Omental fat pad (tissue), 4 donors: Measurements from ENCODE around the gene MRGPRD. TPM values are rescaled to one million over a fixed set of nuclear protein-coding genes. Genes with fewer than 3 reads are reported as not detected.

ENCODE experiments used
- ATAC-seq: fragments of 150-250 bp; one replicate; pipeline ENCODE4 v1.9.1; 2016; ENCODE audit warnings: mild to moderate bottlenecking, moderate library complexity; ENCODE audit not compliant: low FRiP score
- DNase-seq: peaks from one replicate; pipeline ENCODE4 v3.0.0-alpha.2; 2019; ENCODE audit warnings: low spot score
- total RNA-seq, 4 donors: library from RNA; depleted of rRNA; stranded (reverse); fragments of >200 nt; gene quantifications; one replicate each; pipeline ENCODE4 v1.1.0, GENCODE V29; 2016
- TF ChIP-seq, protein P1 (sequence below), 3 donors: fragments of 450-650 bp; IDR thresholded peaks; one replicate each; pipeline ENCODE4 v1.5.1; 2016 to 2017; ENCODE audit warnings: antibody characterized with exemption in 3 of 3, mild to moderate bottlenecking in 3 of 3, moderate library complexity in 2 of 3

MRGPRD gene
- total RNA-seq, 4 donors from 2014 or later = not detected

DNA sequence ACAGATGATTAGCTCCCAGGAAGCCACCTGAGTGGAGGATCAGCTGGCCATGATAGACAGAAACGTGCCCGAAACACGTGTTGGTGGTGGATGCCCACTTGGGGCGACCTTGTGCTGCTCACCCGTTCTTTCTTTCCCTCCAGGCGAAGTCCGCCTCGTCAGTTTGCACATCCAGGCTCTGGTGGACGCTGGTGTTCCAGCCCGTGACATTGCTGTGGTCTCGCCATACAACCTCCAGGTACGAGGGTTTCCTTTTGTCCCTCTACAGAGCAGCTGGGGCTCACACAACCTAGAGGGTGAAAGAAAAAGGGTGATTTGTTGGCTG, 46.5 kb downstream of the MRGPRD start:
- ATAC-seq (no peak), DNase-seq (no peak)
- TF ChIP-seq, protein P1, sequence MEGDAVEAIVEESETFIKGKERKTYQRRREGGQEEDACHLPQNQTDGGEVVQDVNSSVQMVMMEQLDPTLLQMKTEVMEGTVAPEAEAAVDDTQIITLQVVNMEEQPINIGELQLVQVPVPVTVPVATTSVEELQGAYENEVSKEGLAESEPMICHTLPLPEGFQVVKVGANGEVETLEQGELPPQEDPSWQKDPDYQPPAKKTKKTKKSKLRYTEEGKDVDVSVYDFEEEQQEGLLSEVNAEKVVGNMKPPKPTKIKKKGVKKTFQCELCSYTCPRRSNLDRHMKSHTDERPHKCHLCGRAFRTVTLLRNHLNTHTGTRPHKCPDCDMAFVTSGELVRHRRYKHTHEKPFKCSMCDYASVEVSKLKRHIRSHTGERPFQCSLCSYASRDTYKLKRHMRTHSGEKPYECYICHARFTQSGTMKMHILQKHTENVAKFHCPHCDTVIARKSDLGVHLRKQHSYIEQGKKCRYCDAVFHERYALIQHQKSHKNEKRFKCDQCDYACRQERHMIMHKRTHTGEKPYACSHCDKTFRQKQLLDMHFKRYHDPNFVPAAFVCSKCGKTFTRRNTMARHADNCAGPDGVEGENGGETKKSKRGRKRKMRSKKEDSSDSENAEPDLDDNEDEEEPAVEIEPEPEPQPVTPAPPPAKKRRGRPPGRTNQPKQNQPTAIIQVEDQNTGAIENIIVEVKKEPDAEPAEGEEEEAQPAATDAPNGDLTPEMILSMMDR (IDR thresholded peaks at IDR 0.05) = no peak

DNA sequence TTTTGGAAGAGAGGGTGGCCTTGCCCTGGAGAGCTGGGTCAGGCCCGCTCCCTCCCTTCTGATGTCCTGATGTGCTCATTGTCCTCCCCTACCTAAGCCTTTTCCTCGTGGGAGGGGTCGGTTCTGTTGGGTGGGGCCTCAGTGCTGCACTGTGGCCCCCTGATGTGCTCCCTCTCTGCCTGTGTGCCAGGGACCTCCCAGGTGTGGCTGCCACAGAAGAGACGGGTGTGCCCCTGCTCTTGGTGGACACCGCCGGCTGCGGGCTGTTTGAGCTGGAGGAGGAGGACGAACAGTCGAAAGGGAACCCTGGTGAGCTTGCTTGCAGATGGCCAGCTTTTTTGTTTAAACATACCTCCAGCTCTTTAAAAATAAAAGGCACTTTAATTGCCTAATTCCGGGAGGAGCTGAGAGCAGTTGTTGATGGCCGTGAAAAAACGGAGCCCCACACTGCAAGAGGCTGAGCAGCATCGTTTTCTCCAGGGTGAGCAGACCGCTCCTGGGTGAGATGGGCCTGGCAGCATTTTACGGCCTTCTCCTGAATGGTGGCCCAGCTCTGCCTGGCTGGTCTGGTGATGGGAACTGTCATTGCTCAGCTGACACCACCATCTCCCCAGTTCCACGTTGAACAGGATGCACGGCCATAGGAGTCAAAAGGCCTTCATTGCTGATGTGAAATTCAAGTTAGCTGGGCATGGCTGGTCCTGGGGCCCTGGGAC, 47.0 kb downstream of the MRGPRD start:
- no peak for DNase-seq
- TF ChIP-seq, protein P1 (IDR thresholded peaks at IDR 0.05) = no peak
- no peak for ATAC-seq

DNA sequence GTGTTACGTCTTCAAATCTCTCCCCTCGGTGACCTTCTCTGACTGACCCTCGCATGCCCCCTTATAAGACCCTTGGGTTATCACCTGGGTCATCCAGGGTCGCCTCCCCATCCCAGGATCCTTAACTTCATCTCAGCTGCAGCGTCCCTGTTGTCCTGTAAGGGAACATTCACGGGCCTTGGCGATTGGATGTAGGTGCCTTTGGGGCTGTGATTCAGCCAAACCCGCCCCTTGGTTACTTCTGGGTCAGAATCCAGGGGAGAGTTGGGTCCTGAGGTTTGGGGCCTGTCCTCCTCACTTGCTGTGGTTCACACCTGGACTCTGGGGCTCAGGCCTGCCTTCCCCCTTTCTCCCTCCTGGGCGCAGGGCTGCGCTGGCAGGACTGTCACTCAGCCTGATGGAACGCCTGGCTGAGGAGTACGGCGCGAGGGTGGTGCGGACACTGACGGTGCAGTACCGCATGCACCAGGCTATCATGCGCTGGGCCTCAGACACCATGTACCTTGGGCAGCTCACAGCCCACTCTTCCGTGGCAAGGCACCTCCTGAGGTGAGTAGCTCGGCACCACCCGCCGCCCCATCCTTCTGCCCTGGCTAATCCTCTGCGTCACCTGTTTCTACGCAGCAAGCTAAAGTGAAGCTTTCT, 47.7 kb downstream of the MRGPRD start:
- TF ChIP-seq, protein P1 (IDR thresholded peaks at IDR 0.05) = no peak
- ATAC-seq (no peak), DNase-seq (no peak)

DNA sequence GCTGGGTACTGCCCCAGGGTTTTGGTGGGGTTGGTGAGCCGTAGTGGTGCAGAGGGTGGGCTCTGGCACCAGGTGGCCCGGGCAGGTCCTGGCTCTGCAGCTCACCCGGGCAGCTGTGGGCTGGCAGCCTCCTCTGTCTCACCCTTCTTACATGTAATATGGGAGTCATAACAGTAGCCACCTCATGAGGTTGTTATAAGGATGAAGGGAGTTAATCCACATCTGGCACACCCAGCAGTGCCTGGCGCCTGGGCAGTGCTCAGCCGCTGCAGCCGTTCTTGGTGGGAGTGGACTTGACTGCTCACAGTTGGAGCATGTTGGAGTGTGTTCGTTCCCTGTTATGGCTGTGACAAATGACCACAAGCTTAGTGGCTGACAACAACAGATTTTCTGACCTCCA, 48.4 kb downstream of the MRGPRD start:
- no peak for ATAC-seq

DNA sequence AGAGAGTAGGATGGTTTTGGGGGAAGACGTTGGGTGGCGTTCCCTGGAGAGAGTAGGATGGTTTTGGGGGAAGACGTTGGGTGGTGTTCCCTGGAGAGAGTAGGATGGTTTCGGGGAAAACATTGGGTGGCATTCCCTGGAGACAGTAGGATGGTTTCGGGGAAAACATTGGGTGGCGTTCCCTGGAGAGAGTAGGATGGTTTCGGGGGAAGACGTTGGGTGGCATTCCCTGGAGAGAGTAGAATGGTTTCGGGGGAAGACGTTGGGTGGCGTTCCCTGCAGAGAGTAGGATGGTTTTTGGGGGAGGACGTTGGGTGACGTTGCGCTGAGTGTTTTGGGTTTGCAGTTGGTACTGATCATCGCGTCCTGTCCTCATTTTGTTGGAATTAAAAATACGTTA, 48.9 kb downstream of the MRGPRD start:
- DNase-seq (no peak), ATAC-seq (no peak)
- TF ChIP-seq, protein P1 (IDR thresholded peaks at IDR 0.05) = no peak

More for the DNA sequence above, 48.4 kb downstream of the MRGPRD start:
- TF ChIP-seq, protein P1 (IDR thresholded peaks at IDR 0.05) = no peak
- no peak for DNase-seq

DNA sequence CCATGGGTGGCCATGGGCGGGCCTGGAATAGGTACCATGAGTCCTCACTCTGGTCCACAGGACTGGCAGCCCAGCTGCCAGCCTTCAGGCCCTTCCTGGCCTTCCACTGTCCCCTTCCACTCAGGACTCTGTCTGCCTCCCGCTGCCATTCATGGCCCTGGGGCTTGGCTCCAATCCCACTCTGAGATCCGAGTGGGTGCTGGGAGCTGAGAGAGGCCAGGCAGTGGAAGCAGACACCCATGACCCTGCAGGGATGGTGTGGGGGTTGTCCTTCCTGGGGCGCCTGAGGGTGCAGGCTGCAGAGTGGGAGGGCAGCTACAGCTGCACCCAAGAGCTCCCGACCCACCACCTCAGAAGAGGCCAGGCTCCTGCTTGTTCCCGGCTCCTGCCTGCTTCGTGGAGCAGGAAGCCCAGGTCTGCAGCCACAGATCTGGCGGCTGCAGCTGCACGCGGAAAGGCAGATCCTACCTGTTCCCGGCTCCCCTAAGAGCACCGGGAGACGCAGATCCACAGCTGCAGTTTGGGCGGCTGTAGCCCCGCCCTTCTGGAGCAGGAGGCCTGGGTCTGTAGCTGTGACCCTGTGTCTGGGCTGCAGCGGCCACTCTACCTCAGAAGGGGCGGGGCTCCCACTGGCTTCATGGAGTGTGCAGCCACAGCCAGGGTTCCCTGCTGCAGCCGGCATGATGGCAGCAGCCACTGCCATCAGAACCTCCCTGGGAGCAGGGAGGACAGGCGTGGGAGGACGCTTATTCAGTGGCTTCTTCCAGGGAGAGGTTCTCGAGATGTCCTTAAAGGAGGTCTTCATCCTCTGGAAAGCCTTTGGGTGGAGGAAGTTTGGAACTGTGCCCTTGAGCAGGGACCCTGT, 49.6 kb downstream of the MRGPRD start:
- ATAC-seq (no peak), DNase-seq (no peak)
- TF ChIP-seq, protein P1 (IDR thresholded peaks at IDR 0.05) = no peak

Other genes with a start within 250 kb of the MRGPRD start
- 1 to 10 TPM in 1 of 4 donors, under 1 TPM in 3; 0.36 to 2.2 (median 0.47) TPM for gene TESMIN, start 229.5 kb downstream of the MRGPRD start, total RNA-seq
- 10 to 100 TPM; 36.1 to 54.9 (median 48.2) TPM for gene CPT1A, start 139.1 kb downstream of the MRGPRD start, total RNA-seq
- gene MRPL21, start 77.2 kb downstream of the MRGPRD start, total RNA-seq = 10 to 100 TPM; 31.8 to 57.5 (median 39.1) TPM
- 10 to 100 TPM in 3 of 4 donors, 1 to 10 TPM in 1; 8.7 to 23.4 (median 13.8) TPM for gene IGHMBP2, start 77.1 kb downstream of the MRGPRD start, total RNA-seq
- gene MRGPRF, start 32.3 kb upstream of the MRGPRD start, total RNA-seq = 10 to 100 TPM; 27.8 to 59.4 (median 54.5) TPM
- gene TPCN2, start 67.9 kb upstream of the MRGPRD start, total RNA-seq = 10 to 100 TPM; 11.8 to 23.3 (median 15.4) TPM
- 1 to 10 TPM in 1 of 4 donors, under 1 TPM in 3; 0.69 to 1.6 (median 0.85) TPM for gene SMIM38, start 174.9 kb upstream of the MRGPRD start, total RNA-seq